HG03521 (cell line): ENCODE results near the gene SMYD5.

Experiments used
- ATAC-seq: cut with Tn5 transposase; IDR thresholded peaks from one replicate; pipeline ENCODE4 v1.9.1; 2021; ENCODE audit warnings: mild to moderate bottlenecking, moderate library complexity; ENCODE audit not compliant: unreplicated experiment

Gene SMYD5

GRCh38 chr2:73272270-73272669, 58.2 kb downstream of the SMYD5 start:
- no peak for ATAC-seq
